HG02840 (cell line): ENCODE measurements around the gene ZDHHC7.
"Not testable (repeated sequence)": the region's sequence is repeated elsewhere in the genome, so short reads cannot be mapped to it uniquely, and the experiment has no call there.

Source experiments
- ATAC-seq: cut with Tn5 transposase; IDR thresholded peaks from one replicate; pipeline ENCODE4 v1.9.1; 2021; ENCODE audit warnings: mild to moderate bottlenecking, moderate library complexity, moderate number of reproducible peaks; ENCODE audit not compliant: unreplicated experiment, low FRiP score

Gene ZDHHC7

GRCh38 chr16:84947022-84947421, 64.3 kb downstream of the ZDHHC7 start:
- ATAC-seq, result no peak

- ATAC-seq, result no peak
These were observed 67.7 kb downstream of the ZDHHC7 start for GRCh38 chr16:84943620-84944019.

GRCh38 chr16:84942786-84943185, 68.5 kb downstream of the ZDHHC7 start:
- no peak for ATAC-seq

GRCh38 chr16:84941921-84942320, 69.4 kb downstream of the ZDHHC7 start:
- ATAC-seq, result no peak

GRCh38 chr16:84940670-84941551, 70.4 kb downstream of the ZDHHC7 start:
- no peak for ATAC-seq

GRCh38 chr16:84938616-84939015, 72.7 kb downstream of the ZDHHC7 start:
- not testable (repeated sequence) for ATAC-seq

- no peak for ATAC-seq
These were observed 73.9 kb downstream of the ZDHHC7 start for GRCh38 chr16:84937196-84938005.

- no peak for ATAC-seq
These were observed 77.3 kb downstream of the ZDHHC7 start for GRCh38 chr16:84933774-84934631.

- no peak for ATAC-seq
These were observed 78.7 kb downstream of the ZDHHC7 start for GRCh38 chr16:84932681-84933080.

- no peak for ATAC-seq
These were observed 79.8 kb downstream of the ZDHHC7 start for GRCh38 chr16:84931506-84931905.

GRCh38 chr16:84931107-84931494, 80.2 kb downstream of the ZDHHC7 start:
- no peak for ATAC-seq

- no peak for ATAC-seq
These were observed 80.8 kb downstream of the ZDHHC7 start for GRCh38 chr16:84930298-84931106.

GRCh38 chr16:84929421-84930297, 81.7 kb downstream of the ZDHHC7 start:
- no peak for ATAC-seq

- ATAC-seq, result no peak
These were observed 82.5 kb downstream of the ZDHHC7 start for GRCh38 chr16:84928679-84929420.

GRCh38 chr16:84927621-84928591, 83.4 kb downstream of the ZDHHC7 start:
- ATAC-seq, result no peak

GRCh38 chr16:84926462-84926861, 84.9 kb downstream of the ZDHHC7 start:
- no peak for ATAC-seq

GRCh38 chr16:84925773-84926372, 85.5 kb downstream of the ZDHHC7 start:
- no peak for ATAC-seq
